NCI-H748 (cell line): ENCODE results near the gene MAPT.
"Not testable (repeated sequence)": the region's sequence is repeated elsewhere in the genome, so short reads cannot be mapped to it uniquely, and the experiment has no call there.

ENCODE experiments used
- DNase-seq: peaks from one replicate; lab custom pipeline; 2025; ENCODE audit not compliant: unreplicated experiment; lab: John Stamatoyannopoulos, UW

MAPT gene

GRCh38 chr17:45896803-45897693 is 2.7 kb downstream of the MAPT start:
- DNase-seq, result peak; percentile 31

DNA sequence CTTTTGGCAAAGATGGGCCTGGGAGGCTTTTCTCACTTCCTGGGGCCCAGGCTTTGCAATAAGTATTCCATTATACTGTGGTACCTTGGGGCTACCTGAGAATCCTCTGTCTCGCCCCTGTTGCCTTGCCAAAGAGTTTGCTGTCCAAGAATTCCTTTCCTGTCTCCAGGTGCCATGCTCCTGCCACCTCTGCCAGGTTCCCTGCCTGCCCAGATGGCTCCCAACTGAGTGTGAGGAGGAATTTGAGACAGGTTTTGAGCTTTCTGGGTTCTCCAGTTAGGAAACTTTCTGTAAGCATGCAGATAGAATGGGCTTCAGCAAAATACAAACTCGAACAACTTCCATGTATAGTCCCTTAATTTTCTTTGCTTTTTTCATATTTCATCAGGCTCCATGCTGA is 5.8 kb downstream of the MAPT start:
- no peak for DNase-seq

GRCh38 chr17:45900723-45901415 is 6.5 kb downstream of the MAPT start:
- no peak for DNase-seq

DNA sequence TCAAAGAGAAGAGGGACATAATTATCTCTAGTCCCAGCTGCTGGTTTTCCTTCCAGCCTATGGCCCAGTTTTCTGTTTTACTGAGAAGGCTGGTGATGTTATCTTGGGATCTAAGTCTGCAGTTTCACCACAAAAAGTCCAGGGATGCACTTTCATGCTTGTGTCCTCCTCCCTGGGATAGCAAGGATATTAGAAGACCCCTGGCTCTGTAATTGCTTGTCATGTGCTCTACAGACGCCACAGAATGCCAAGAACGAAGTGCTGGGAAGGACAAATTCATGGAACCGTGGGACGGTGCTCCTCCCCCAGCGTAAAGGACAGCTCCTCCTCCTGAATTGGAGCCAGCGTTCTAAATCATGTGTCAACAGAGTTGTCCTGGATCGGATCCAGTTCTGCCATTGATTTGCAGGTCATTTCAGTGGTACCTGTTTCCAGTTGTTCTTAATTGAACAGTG is 8.6 kb downstream of the MAPT start:
- peak; percentile 12 for DNase-seq

DNA sequence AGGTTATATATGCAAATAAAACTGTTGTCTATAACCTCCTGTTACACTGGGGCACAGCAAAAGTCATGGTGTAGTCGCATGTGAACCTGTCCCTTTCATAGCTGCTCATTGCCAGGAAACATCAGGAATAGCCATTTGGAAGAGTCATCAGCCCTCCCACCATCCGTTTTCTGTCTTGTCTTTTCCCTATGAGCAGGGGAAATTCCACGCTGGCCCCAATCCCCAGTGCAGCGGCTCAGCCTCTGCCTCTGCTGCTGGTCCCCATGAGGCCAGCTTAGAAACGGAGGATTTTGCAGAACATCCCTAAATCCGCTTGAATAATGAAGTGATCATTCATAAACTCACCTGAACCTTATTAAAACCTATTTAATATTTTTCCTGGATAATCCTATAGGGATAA is 10.5 kb downstream of the MAPT start:
- DNase-seq, result no peak

DNA sequence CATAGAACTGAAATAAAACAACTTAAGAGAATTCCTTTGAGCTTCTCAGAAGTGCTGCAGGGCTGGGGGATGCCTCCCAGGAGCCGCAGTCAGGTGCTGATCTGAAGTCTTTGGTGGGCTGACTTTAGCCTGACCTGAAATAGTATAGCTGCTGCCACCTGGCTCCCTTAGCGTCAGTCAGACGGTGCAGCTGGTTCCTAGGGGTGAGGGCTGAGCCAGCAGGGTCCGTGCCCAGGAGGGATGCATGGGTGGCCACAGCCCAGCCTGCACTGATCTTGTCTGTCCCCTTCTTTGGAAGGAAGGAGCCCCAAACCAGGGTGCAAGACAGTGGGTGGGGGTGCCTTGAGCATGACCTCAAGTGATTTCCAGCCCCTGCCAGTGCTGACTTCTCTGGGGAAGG is 11.5 kb downstream of the MAPT start:
- peak; percentile 15 for DNase-seq

- DNase-seq, result peak; percentile 61
Observed at GRCh38 chr17:45906237-45906636, 11.9 kb downstream of the MAPT start.

DNA sequence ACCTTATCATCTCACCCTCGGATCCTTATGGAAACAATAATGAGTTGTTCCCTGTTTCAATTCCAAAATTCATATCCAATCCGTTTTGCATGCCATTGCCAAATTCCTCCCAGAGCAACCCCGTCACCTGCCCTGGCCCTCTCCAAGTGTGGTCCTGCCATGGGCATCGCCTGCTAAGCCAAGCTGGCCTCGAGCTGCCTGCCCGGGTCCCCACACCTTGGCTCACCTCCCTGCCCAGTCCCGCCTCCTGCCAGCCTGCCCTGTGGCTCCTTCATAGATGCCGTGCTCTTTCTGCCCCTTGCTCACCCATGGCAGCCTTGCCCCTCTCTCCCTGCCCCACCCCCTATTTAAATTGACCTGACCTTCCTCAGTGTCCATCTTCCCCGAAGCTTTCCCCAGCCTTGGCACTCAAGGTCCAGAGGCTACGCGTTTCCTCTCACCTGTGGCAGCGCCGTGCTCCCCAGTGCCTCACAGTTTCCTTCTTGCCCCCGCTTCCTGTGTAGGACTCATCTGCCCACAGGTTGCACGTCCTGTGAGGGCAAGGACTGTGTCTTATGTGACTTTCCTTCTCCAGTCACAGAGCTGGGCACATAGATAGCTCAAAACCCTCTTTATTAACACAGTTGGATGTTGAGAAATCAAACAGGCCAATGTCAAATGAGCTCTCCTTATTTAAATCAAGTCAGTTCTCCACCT is 12.7 kb downstream of the MAPT start:
- DNase-seq, result no peak

- no peak for DNase-seq
Observed at GRCh38 chr17:45907750-45908395, 13.5 kb downstream of the MAPT start.

DNA sequence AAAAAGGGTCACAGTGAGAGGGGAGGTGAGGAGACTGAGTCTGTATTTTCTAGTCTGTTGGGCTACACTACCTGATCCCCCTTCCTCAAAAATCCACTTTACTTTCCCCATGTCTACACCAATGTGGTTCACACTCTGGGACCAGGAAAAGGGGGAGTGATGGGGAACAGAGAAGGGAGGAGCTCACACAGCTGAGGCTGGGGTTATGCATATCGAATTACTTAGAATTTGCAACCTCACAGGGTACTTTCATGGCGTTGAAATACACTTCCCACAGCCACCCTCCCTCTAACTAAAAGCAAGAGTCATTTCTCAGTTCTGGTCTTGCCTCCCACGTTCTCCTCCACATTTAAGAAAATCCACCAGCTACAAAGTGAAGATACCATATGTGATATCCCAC is 14.1 kb downstream of the MAPT start:
- no peak for DNase-seq

GRCh38 chr17:45908935-45909334 is 14.6 kb downstream of the MAPT start:
- no peak for DNase-seq

GRCh38 chr17:45910667-45911066 is 16.3 kb downstream of the MAPT start:
- no peak for DNase-seq

DNA sequence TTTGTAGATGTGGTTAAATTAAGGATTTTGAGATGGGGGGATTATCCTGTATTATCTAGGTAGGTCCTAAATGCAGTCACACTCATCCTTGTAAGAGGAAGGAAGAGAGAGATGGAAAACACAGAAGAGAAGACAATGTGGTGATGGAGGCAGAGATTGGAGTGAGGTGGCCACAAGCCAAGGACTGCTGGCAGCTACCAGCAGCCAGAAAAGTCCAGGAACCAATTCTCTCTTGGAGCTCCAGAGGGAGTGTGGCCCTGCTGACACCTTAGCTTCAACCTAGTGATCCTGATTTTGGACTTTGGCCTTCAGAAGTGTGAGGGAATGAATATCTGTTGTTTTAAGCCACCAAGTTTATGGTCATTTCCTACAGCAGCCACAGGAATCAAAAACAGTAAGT is 18.0 kb downstream of the MAPT start:
- DNase-seq, result no peak

GRCh38 chr17:45913030-45913429 is 18.7 kb downstream of the MAPT start:
- not testable (repeated sequence) for DNase-seq

DNA sequence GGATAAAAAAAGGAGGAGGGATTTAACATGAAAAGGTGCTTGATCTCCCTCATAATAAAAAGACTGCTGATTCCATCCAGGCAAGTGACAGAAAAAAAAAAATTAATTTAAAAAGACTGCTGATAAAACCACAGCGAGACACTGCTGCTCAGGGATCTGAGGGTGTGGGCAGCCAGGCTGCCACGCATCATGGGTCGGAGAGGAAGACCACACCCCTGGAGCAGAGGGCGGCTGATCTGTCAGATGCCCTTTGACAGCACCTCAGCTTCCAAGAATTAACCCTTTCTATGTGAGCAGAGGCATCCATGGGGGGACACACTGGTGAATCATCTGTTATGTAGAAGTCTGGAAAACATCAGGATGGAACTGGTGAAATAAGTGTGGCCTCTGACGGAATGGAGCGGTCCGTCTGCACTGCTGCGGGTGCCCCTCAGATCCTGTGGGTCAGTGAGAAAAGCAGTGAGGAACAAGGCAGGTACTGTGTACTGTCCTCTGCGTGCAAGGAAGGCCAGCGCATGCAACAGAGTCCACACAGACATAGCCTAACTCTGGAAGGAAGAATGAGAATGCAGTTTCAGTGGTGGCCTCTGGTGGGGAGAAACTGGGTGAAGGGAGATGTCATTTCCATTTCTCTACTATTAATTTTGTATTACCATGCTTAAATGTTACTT is 19.8 kb downstream of the MAPT start:
- DNase-seq, result no peak

DNA sequence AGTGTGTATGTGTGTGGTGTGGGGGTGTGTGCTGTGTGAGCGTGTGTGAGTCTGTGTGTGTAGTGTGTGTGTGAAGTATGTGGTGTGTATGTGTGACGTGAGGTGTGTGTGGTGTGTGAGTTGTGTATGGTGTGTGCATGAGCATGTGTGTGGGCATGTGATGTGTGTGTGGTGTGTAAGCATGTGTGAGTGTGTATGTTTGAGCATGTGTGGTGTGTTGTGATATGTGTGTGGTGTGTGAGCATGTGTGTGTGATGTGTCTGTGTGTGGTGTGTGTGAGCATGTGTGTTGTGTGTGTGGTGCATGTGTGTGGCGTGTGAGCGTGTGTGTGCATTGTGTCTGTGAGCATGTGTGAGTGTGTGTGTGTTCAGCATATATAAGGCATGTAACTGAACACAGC is 20.9 kb downstream of the MAPT start:
- DNase-seq, result no peak

DNA sequence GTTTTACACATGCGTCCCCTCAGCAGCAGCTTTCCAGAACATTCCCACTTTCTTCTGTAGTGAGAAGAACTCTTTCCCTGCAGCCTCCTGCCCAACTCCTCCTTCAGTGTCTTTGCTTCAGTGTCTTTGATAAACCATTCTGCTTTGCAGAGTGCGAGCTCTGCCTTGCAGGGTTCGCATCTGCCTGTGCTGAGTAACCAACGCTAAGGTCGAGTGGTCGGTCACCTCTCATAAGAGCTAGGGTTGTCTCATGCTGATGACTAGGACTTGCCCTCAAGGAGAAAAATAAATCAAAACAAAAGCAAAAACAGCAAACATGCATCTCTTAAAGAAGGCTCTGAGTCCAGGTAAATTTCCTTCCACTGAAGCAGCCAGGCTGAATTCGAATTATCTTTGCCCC is 22.7 kb downstream of the MAPT start:
- no peak for DNase-seq

DNA sequence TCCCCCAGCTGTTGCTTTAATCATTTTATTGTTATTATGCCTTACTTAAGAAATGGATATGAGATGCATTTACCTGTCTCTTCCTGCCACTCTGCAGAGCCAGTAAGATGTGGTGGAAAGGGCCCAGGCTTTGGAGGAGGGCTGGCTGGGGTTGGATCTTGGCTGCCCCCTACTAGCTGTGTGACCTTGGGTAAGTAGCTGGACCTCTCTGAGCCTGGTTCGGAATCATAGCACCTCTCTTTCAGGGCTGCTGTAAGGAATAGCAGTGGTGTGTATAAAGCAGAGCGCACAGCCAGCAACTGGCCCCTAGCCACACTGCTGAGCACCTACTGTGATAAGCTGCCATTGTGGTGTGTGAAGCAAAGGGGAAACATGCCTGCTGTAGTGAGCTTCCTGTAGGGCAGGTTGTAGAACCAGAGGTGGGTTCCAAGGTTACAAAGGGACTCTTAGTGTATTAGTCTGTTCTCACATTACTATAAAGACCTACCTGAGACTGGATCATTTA is 23.9 kb downstream of the MAPT start:
- DNase-seq, result no peak

GRCh38 chr17:45919136-45919535 is 24.8 kb downstream of the MAPT start:
- DNase-seq, result no peak

GRCh38 chr17:45920083-45920482 is 25.7 kb downstream of the MAPT start:
- DNase-seq, result no peak
